HL-60/S4 treated with retinoic acid at 250 ng/mL for 4 days and 3 days (cell line): Measurements from ENCODE around the gene RSRC1.
"Not testable (repeated sequence)": the region's sequence is repeated elsewhere in the genome, so short reads cannot be mapped to it uniquely, and the experiment has no call there.

Experiments
- in situ Hi-C: fragments of 300-500 bp; cut with MboI; formaldehyde crosslinking; loops from 2 replicates; pipeline ENCODE4 v1.7.0; 2022; ENCODE audit warnings: low sequenced_read_pairs

Gene RSRC1

DNA sequence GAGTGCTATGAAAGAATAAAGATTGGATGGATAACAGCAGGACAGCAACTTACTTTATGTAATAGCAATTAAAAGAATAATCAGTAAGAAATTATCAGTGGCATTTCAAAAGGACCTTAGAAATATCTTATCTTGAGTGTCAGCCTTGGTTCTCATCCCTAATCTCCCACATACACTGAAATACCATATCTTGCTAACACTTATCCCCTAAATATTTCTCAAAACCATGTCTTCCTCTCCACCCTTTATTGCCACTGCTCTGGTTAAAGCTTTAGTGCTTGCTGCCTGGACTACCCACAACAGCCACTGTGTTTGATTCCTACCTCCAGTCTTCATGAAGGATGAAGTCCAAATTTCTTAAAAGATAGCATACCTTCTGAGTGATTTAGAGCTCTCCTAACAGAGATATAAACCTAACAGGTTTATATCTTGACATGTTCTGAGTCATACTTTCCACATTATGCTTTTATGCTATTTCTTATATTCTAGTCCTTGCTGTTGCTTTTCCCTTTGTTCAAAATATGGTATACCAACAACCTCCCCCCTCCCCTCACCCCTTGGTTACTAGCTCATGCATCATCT, 202.8 kb downstream of the RSRC1 start:
- in situ Hi-C loops: loop anchor here (25.0 kb wide), 1 partner anchor 450 kb away; no protein-coding TSS in a partner anchor

DNA sequence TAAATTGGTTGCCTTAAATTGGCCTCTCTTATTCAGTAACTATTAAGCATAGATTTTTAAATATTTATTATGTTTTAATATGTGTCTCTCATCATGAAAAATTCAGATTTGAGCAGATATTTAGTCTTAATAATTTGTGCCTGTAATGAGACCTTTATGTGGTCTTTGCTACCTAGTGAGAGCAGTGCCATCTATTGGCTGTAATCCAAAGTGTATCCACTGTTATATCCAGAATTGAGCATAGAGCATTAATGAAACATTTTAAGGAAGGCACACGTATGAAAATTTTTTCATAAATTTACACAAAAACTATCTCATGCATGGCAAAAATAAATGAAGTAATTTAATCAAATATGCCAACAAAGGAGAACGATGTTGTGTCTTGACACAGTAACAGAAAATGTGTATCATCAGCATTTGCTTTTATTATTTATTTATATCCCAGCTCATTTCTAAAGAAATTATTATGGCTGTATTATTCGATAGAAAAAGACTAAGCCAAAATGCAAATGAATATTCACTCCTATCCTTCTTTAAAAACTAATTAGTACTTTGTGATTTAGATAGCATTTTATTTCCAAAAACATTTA, 203.5 kb downstream of the RSRC1 start:
- in situ Hi-C loops: loop anchor here (25.0 kb wide), 1 partner anchor 451 kb away; no protein-coding TSS in a partner anchor

DNA sequence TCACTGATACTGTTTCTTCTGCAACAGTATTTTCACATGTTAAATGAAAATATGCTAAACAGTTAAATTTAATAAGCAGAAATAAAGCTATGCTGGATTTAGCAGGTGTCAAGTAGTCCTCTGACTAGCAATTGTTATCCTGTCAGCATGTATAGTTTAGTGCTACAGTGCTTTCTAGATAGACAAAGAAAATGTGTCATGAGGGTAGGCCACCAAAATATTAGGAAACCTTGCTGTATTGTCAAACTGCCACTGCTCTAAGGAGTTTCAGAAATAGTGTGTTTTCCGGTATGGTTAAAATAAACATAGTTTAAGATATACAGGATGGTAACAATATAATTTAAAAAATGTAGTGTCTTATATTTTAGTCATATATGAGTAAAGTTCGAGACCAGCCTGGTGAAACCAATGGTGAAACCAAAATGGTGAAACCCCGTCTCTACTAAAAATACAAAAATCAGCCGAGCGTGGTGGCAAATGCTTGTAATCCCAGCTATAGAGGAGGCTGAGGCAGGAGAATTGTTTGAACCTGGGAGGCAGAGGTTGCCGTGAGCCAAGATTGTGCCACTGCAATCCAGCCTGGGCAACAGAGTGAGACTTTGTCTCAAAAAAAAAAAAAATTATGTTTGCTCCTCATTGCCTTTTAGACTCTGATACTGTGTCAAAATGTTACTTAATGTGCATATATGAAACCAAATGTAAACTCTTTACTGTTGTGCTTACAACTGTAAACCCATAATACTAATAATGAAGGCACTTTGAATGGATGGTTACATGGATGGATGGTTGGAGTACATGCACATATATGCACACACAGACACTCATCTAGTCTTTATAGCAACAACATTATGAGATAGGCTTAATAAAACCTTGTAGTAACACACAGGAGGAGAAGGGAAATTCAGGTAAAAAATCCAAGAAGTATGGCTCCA, 204.8 kb downstream of the RSRC1 start:
- in situ Hi-C loops: loop anchor here (25.0 kb wide), 1 partner anchor 452 kb away; no protein-coding TSS in a partner anchor

DNA sequence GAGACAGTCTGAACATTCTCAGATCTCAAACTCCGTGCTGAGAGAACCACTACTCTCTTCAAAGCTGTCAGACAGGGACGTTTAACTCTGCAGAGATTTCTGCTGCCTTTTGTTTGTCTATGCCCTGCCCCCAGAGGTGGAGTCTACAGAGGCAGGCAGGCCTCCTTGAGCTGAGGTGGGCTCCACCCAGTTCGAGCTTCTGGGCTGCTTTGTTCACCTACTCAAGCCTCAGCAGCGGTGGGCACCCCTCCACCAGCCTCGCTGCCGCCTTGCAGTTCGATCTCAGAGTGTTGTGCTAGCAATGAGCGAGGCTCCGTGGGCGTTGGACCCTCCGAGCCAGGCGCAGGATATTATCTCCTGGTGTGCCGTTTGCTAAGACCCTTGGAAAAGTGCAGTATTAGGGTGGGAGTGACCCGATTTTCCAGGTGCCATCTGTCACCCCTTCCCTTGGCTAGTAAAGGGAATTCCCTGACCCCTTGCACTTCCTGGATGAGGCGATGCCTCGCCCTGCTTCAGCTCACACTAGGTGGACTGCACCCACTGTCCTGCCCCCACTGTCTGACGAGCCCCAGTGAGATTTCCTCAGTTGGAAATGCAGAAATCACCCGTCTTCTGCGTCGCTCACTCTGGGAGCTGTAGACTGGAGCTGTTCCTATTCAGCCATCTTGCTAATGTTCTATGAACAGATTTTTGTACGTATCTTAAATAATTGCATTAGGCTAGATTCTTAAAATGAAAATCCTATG, 220.0 kb downstream of the RSRC1 start:
- in situ Hi-C loops: not testable (repeated sequence)

DNA sequence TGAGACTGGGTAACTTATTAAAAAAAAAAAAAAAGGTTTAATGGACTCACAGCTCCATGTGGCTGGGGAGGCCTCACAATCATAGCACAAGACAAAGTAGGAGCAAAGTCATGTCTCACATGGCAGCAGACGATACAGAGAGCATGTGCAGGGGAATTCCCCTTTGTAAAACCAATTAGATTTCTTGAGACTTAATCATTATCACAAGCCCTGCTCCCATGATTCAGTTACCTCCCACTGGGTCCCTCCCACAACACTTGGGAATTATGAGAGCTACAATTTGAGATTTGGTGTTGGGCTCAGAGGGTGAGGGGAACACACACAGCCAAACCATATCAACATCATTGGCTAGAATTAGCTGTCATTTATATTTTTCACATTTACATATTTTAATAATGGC, 221.0 kb downstream of the RSRC1 start:
- in situ Hi-C loops: no loop called here

DNA sequence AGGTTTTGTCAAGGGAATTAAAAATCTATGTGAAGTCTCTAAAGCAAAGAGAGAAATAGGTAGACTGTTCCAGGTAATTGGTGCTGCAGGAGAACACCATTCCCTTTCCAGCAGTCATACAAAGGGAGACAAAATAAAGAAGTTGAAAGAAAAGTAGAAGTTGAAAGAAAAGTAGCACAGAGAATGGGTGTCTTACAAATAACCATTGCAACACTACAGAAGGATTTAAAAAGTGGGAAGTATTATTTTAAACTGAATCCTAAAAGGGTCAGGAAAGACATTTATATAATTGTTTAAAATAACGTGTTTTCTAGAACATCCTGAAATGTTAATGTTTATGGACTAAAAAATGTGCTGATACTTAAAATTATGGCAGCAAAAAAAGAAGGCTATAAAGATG, 223.8 kb downstream of the RSRC1 start:
- in situ Hi-C loops: no loop called here

DNA sequence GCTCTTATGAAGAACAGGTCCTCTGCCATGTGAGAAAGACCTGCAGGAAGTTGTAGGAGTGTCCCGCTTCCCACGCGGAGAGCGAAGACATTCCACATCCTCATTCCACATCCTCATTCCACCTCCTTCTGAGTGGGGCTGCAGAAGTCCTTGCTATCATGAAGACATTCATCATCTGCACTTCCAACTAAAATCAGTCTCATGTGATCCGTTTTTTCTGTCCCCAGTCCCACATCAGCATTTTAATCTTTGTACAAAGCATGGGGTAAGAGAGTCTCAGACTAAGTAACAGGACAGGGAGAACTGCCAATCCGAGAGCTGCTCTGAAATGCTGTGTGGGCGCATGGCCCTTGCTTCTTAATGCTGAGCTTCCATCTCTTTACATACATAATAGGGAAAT, 227.2 kb downstream of the RSRC1 start:
- in situ Hi-C loops: no loop called here

DNA sequence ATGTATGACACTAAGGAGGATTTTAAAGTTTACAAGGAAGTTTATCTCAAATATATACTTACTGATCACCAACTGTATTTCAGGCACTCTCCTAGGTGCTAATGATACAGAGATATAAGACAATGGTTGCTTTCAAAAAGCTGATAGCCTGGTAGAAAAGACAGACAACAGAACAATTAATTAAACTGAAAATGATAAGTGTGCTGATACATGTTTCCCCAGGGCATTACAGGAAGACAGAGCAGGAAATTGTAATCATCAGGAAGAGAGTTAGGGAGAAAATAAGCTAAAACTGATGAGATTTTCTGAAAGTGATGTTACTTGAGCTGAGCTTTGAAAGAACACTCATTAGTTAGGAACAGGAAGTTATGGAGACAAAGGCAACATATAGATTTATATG, 229.7 kb downstream of the RSRC1 start:
- in situ Hi-C loops: no loop called here

DNA sequence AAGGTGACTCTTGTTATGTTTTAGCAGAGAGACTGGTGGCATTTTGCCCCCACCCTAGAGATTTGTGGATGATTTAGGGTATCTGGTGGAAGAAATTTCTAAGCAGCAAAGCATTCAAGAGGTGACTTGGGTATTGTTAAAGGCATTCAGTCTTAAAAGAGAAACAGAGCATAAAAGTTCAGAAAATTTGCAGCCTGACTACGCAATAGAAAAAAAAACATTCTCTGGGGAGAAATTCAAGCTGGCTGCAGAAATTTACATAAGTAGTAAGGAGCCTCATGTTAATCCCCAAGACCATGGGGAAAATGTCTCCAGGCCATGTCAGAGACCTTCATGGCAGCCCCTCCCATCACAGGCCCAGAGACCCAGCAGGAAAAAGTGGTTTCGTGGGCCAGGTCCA, 231.1 kb downstream of the RSRC1 start:
- in situ Hi-C loops: not testable (repeated sequence)

DNA sequence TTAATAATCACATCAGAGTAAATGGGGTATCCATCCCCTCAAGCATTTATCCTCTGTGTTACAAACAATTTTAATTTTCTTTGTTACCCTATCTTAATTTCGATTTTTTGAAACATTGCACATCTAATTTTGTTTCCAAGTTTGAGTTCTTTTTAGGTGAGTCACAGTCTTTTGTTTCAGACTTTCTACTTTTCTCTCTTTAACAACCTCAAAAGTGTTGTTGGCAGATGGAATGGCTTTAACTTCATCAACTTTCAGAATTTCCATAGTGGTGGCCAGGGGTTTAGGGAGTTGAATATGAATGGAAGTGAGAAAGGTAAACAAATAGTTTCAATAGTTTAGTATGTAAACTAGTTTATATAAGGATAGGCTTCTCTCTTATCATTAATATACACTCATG, 238.1 kb downstream of the RSRC1 start:
- in situ Hi-C loops: no loop called here

DNA sequence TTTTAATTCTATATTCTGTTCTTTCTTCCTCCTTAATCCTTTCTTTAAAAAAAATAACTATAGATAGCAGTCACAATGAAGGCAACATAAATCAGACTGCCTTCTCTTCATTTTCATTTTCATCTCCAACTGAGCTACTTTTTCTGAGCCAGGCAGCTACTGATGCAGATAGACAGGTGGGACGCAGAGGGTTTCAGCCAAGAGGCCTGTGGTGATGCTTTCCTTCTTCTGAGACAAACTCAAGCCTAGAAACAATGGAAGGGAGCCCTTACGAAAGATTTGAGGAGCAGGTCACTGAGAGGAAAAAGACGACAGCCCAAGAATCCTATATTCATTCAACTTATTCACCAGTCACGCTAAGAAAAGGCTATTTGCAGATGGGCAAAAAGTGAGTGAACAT, 241.1 kb downstream of the RSRC1 start:
- in situ Hi-C loops: no loop called here

DNA sequence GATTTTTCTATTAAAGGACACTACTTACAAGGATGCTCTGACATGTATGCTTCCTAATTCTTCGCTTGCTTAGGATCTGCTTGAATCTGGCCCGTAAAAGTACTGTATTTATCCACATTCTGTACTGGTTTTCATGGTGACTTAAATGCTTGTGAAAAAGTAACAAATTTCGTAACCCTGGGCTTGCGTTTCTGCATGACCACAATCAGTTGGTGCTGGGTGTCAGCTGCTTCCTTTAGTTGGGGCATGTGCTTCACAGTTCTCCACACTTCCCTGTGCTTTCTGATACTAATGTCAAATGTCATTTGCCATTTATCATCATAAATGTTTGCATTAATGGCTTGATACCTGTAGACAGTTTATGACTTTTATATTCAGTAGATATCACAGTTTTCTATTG, 242.7 kb downstream of the RSRC1 start:
- in situ Hi-C loops: no loop called here

DNA sequence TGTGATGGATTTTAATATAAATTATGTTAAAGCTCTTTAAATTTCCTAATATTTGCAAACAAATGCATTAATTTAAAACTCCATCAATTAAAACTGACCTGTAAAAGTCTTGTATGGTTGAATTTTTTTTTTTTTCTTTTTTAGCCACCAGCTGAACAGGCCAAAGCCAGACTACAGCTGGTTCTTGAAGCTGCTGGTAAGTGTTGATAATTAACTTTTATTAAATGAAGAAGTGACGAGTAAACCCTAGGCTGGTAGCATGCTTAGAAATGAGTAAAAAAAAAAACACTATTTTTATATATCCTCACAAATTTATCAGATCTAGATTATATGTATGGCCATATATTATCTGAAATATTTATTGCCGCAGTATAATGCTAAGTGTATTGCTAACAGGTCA, 244.8 kb downstream of the RSRC1 start:
- in situ Hi-C loops: no loop called here

DNA sequence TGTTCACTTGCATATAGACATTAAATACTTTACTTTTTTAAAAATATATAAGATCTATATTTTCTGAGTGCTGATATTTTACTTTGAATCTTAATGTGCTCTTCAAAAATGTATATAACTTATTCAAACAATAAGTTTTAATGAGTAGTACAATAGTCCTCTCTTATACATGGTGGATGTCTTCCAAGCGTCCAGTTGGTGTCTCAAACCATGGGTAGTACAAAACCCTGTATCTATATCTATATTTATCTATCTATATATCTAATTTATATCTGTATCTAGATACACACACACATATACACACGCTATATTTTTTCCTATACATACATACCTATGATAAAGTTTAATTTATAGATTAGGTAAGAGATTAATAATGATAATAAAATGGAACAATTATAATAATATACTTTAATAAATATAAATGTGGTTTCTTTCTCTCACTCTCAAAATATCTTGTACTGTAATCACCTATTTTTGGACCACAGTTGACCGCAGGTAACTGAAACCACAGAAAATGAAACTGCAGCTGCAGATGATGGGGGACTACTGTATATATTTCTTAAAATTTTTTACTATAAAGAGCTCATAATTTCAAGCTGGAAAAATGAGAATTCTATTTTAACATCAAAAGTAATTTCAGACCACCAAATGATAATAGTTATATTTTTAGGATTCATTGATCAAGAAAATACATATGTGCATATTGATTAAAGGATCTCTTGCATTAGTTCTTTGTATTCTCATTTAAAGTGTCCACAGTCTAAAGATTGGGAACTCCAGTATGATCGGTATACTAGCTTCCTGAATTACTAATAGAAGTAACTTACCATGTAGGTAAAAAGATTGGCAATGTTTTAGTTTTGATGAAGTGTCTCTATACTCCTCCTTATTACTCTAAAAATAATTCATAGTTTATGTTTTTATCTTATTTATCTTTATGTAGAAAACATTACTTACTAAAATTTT, 246.0 kb downstream of the RSRC1 start:
- in situ Hi-C loops: no loop called here

DNA sequence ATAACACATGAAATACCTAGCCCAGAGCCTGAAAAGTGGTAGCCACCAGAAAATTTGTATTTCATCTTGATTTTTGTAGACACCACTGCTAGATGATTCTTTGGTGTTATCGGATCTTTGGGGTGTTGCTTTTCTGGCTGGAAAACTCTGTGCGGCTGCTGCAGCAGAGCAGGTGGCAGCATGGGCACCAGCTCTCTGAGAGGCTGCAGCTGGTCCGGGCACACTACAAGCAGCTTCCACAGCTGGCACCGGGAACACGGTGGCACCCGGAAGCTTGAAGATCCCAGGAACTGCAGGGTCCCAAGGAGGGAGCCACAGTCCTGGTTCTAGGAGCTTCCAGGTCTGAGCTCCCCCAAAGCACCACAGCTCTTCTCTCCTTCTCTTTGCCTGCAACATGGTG, 249.4 kb downstream of the RSRC1 start:
- in situ Hi-C loops: no loop called here

DNA sequence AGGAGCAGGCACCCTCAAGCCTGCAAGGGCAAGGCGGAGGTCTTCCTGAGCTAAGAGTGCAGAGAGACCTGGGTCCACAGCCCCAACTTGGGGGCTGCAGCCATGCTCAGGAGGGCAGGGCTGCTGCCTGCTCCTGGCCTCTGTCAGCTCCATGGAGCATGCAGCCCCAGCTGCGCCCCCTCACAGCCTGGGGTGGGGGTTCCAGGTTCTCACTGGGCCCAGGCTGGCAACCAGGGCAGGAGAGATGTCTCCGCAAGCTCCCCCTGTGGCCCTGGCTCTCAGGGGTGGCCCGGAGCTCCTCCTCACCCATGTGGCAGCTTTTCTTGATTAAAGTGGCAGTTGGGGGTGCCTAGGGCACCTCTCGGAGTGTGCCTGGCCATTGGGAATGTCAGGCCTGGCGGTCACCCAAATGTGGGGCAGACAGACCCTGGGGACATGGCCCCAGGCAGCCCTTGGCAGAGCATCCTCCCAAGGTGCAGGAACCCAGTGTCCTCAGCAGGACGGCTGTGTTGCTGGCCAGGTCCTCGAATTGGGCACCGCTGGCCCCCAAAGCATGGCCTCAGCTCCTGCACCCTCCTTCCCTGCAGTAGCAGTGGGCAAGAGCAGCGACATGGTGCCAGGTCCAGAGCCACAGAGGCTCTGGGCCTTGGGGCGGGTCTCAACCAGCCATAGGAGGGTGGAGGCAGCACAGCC, 251.0 kb downstream of the RSRC1 start:
- in situ Hi-C loops: no loop called here

DNA sequence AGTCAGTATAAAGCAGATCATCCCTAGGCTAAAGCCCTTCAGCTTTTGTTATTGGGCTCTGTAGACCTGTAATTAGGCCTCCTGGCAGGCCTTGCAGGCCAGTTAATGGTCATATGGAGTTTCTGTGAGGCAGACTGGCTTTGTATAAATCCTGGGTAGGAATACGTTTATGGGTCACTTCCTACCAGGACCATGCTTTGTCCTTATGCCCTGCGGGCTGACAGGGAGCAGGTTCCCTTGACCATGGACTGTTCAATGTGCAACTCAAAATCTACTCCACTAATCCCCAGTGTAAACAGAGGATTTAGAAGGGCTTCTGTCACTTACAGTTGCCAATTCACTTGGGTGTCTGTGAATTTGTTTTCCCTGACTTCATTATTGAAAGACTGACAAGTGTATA, 258.4 kb downstream of the RSRC1 start:
- in situ Hi-C loops: no loop called here

DNA sequence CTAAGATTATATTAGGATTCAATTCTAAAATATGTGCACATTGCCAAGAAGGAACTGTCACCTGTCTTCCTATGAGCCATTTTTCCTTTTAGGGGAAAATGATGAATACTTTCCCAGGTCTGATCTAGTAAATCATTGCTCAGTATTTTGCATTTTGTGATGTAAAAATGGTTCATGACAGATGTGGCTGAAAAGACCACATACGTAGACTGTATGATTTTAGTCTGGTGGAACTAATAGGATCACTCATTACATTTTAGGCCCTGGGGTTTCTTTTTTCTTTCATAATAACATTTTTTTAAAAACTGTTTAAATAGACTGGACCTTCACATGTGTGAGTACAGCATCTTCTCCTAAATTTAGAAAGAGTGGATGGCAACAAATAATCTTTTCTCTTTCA, 259.4 kb downstream of the RSRC1 start:
- in situ Hi-C loops: no loop called here

DNA sequence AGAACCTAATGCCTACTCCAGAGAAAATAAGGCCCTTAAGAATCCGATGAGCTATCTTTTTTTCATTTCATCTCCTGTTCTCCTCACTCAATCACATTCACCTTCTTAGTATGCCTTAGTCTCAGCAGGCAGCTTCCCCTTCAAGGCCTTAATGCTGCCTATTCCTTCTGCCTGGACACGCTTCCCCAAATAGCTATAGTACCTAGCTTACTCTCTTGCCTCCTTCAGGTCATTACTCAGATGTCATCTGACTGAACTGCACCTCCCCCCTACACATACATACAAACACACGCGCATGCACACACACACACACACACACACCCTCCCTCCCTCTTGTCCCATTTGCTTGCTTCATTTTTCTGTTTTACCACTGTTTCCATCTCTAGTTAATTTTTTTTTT, 269.6 kb downstream of the RSRC1 start:
- in situ Hi-C loops: no loop called here
